HepG2 (cell line): ENCODE data around the gene CNKSR3. TPM values are rescaled to one million over a fixed set of nuclear protein-coding genes. Genes with fewer than 3 reads are reported as not detected.

ENCODE experiments used
- AGO1 ChIP-seq: fragments of 200-400 bp; formaldehyde crosslinking; IDR thresholded peaks from 2 replicates; pipeline ENCODE4 v1.6.1; 2017; ENCODE audit warnings: mild to moderate bottlenecking, low read depth, low read length, moderate library complexity; ENCODE audit not compliant: poor library complexity, severe bottlenecking
- ATM ChIP-seq: fragments of 450-650 bp; IDR thresholded peaks from 2 replicates; pipeline ENCODE4 v1.7.1; 2017; ENCODE audit warnings: mild to moderate bottlenecking, borderline replicate concordance
- ELF1 ChIP-seq: sonication (generic); formaldehyde crosslinking; IDR thresholded peaks from 2 replicates; pipeline ENCODE4 v1.4.0; 2020; ENCODE audit warnings: missing genetic modification reagents
- ERF ChIP-seq: IDR thresholded peaks from 2 replicates; pipeline ENCODE4 v1.6.1; 2018; ENCODE audit warnings: missing biosample characterization, missing genetic modification reagents
- FIP1L1 ChIP-seq: fragments of 200-400 bp; formaldehyde crosslinking; IDR thresholded peaks from 2 replicates; pipeline ENCODE4 v1.6.1; 2018; ENCODE audit warnings: low read depth, mild to moderate bottlenecking, low read length, moderate library complexity, borderline replicate concordance; ENCODE audit not compliant: insufficient read depth
- FLYWCH1 ChIP-seq: sonication (generic); formaldehyde crosslinking; IDR thresholded peaks from 2 replicates; pipeline ENCODE4 v1.8.1; 2023; ENCODE audit warnings: mild to moderate bottlenecking, missing genetic modification reagents
- KDM3A ChIP-seq: IDR thresholded peaks from 2 replicates; pipeline ENCODE4 v1.6.1; 2018; ENCODE audit warnings: low read depth, missing compliant biosample characterization
- NR0B2 ChIP-seq: sonication (generic); formaldehyde crosslinking; IDR thresholded peaks from 2 replicates; pipeline ENCODE4 v1.4.0; 2020; ENCODE audit warnings: mild to moderate bottlenecking, missing genetic modification reagents
- PAWR ChIP-seq: sonication (generic); formaldehyde crosslinking; IDR thresholded peaks from 2 replicates; pipeline ENCODE4 v1.4.0; 2020; ENCODE audit warnings: missing genetic modification reagents, mild to moderate bottlenecking, borderline replicate concordance
- TBX2 ChIP-seq: sonication (generic); formaldehyde crosslinking; IDR thresholded peaks from 2 replicates; pipeline ENCODE4 v1.5.0; 2020; ENCODE audit warnings: missing genetic modification reagents, mild to moderate bottlenecking, borderline replicate concordance
- TOE1 ChIP-seq: sonication (generic); formaldehyde crosslinking; IDR thresholded peaks from 2 replicates; pipeline ENCODE4 v1.4.0; 2020; ENCODE audit warnings: mild to moderate bottlenecking, missing genetic modification reagents
- TP53 ChIP-seq: sonication (generic); formaldehyde crosslinking; conservative IDR thresholded peaks from 2 replicates; pipeline ENCODE4 v1.4.0; 2020; ENCODE audit warnings: missing genetic modification reagents
- XBP1 ChIP-seq: sonication (generic); formaldehyde crosslinking; IDR thresholded peaks from 2 replicates; pipeline ENCODE4 v1.5.0; 2020; ENCODE audit warnings: missing genetic modification reagents
- ZBTB14 ChIP-seq: sonication (generic); formaldehyde crosslinking; IDR thresholded peaks from 2 replicates; pipeline ENCODE4 v1.4.0; 2020; ENCODE audit warnings: missing genetic modification reagents
- ZFP90 ChIP-seq: sonication (generic); formaldehyde crosslinking; IDR thresholded peaks from 2 replicates; pipeline ENCODE4 v1.8.0; 2022; ENCODE audit warnings: missing genetic modification reagents, mild to moderate bottlenecking, inconsistent platforms, borderline replicate concordance
- ZNF232 ChIP-seq: sonication (generic); formaldehyde crosslinking; IDR thresholded peaks from 2 replicates; pipeline ENCODE4 v1.4.0; 2020; ENCODE audit warnings: missing genetic modification reagents, borderline replicate concordance
- ZNF280D ChIP-seq: sonication (generic); formaldehyde crosslinking; IDR thresholded peaks from 2 replicates; pipeline ENCODE4 v1.5.1; 2020; ENCODE audit warnings: mild to moderate bottlenecking, missing genetic modification reagents
- ZNF282 ChIP-seq: fragments of 450-650 bp; IDR thresholded peaks from 2 replicates; pipeline ENCODE4 v1.6.1; 2018; ENCODE audit not compliant: partially characterized antibody
- ZNF329 ChIP-seq: sonication (generic); formaldehyde crosslinking; IDR thresholded peaks from 2 replicates; pipeline ENCODE4 v1.9.0; 2021; ENCODE audit warnings: low read depth, mild to moderate bottlenecking, missing genetic modification reagents
- ZNF331 ChIP-seq: sonication (generic); formaldehyde crosslinking; IDR thresholded peaks from 2 replicates; pipeline ENCODE4 v1.4.0; 2020; ENCODE audit warnings: missing genetic modification reagents
- ZNF333 ChIP-seq: sonication (generic); formaldehyde crosslinking; IDR thresholded peaks from 2 replicates; pipeline ENCODE4 v1.4.0; 2020; ENCODE audit warnings: mild to moderate bottlenecking, missing genetic modification reagents, borderline replicate concordance
- ZNF367 ChIP-seq: sonication (generic); formaldehyde crosslinking; IDR thresholded peaks from 2 replicates; pipeline ENCODE4 v1.4.0; 2020; ENCODE audit warnings: missing genetic modification reagents, borderline replicate concordance
- ZNF557 ChIP-seq: sonication (generic); formaldehyde crosslinking; IDR thresholded peaks from 2 replicates; pipeline ENCODE4 v1.4.0; 2020; ENCODE audit warnings: missing genetic modification reagents
- ZNF747 ChIP-seq: sonication (generic); formaldehyde crosslinking; IDR thresholded peaks from 2 replicates; pipeline ENCODE4 v1.8.1; 2023; ENCODE audit warnings: missing genetic modification reagents, mild to moderate bottlenecking, borderline replicate concordance
- ZNF775 ChIP-seq: sonication (generic); formaldehyde crosslinking; IDR thresholded peaks from 2 replicates; pipeline ENCODE4 v1.4.0; 2020; ENCODE audit warnings: missing genetic modification reagents, mild to moderate bottlenecking, moderate library complexity, borderline replicate concordance
- polyA plus RNA-seq, 8 experiments: library from polyadenylated mRNA; depleted of rRNA in 3 of 8; stranded (reverse) in 7 of 8; unstranded in 1 of 8; fragments of >200 nt; fragmentation: Illumina TruSeq in 4 of 8; extraction: Trizol in 4 of 8; gene quantifications; 2 replicates each; pipeline versions ENCODE4 v1.2.1 to v1.2.3, GENCODE V29; 2011 to 2016; ENCODE audit warnings: low read depth in 4 of 8, missing spikeins in 1 of 8, mixed read lengths in 1 of 8; ENCODE audit not compliant: insufficient read depth in 1 of 8
- total RNA-seq, 5 experiments: library from RNA; depleted of rRNA; stranded (reverse); fragments of >200 nt; fragmentation: Illumina TruSeq; extraction: Trizol; gene quantifications; 2 replicates each; pipeline ENCODE4 v1.2.3, GENCODE V29; 2016; ENCODE audit warnings: low read depth in 1 of 5
- TF ChIP-seq, protein P1 (sequence below): sonication (generic); formaldehyde crosslinking; IDR thresholded peaks from 2 replicates; pipeline ENCODE4 v1.5.0; 2020; ENCODE audit warnings: missing genetic modification reagents, mild to moderate bottlenecking, borderline replicate concordance

CNKSR3 gene
- total and polyA plus RNA-seq, 2 of the 13 experiments (the other 11 are each of a cell fraction or from before 2014, with no cell fraction given): 9.2 to 38.6 TPM

DNA sequence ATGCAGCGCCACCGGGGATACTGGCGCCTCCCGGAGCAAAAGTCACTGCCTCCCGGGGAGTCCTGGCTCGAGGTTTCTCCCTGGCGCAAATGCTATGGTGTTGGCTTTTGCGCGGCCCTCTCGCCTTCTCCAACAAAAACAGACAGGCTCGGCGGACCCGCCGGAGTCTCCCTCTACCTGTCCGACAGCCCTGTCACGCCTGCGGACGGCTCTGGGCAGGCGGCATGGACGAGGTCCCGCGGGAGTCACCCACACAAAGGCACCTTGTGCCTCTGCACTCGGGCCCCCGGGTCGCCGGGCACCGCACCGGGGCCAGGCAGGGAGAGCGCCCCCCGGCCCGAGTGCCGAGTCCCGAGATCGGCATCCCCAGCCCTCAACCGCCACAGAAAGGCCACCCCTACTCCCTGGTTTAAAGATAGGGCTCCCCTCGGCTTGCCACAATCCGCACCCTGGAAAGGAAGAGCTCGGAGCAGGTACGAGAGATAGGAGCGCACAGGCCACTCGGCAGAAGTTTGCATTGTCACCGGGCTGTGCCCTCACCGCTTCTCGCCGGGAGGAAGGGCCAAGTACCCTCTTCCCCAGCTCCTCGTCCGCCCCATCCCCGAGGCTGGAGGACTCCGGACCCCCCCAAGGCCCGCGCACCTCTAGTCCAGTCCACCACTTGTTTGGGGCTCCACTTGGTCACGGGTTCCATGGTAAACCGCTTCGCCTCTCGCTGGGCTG lies 903 bp downstream of the CNKSR3 start (continued):
- TF ChIP-seq ZNF280D (CRISPR knock-in tag): no peak
- TF ChIP-seq ZNF775 (CRISPR knock-in tag): no peak
- no peak for TF ChIP-seq ZNF331 (CRISPR knock-in tag)
- TF ChIP-seq ZBTB14 (CRISPR knock-in tag): no peak
- TF ChIP-seq ZFP90 (CRISPR knock-in tag): no peak; the same call in 1 of the 2 replicates
- TF ChIP-seq KDM3A: no peak
- no peak for TF ChIP-seq TOE1 (CRISPR knock-in tag)
- TF ChIP-seq FLYWCH1 (CRISPR knock-in tag): no peak
- TF ChIP-seq ZNF557 (CRISPR knock-in tag): no peak
- TF ChIP-seq ZNF367 (CRISPR knock-in tag): no peak
- TF ChIP-seq, protein P1, sequence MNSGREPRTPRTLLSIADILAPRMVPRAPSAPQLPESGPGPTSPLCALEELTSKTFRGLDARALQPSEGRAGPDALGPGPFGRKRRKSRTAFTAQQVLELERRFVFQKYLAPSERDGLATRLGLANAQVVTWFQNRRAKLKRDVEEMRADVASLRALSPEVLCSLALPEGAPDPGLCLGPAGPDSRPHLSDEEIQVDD: 0 out of 2 replicates have a peak, but pooled peaks have one; percentile 45
- no peak for TF ChIP-seq FIP1L1
- TF ChIP-seq ZNF282: no peak
- TF ChIP-seq XBP1 (CRISPR knock-in tag): no peak
- TF ChIP-seq ERF (CRISPR knock-in tag): no peak
- TF ChIP-seq ZNF329 (CRISPR knock-in tag): no peak; the same call in 1 of the 2 replicates
- TF ChIP-seq TBX2 (CRISPR knock-in tag): peak; percentile 45; the same call in 1 of the 2 replicates
- peak; percentile 77 for TF ChIP-seq AGO1
- TF ChIP-seq ELF1 (CRISPR knock-in tag): no peak
- TF ChIP-seq ZNF747 (CRISPR knock-in tag): no peak; the same call in 1 of the 2 replicates
- no peak for TF ChIP-seq NR0B2 (CRISPR knock-in tag)
- TF ChIP-seq ZNF333: 0 out of 2 replicates have a peak, but pooled peaks have one; percentile 58
- TF ChIP-seq PAWR (CRISPR knock-in tag): no peak
- TF ChIP-seq TP53 (CRISPR knock-in tag): 0 out of 2 replicates have a peak, but pooled peaks have one; percentile 40
- peak; percentile 68 for TF ChIP-seq ZNF232
- no peak for TF ChIP-seq ATM
